Uterus (tissue), 4 donors: ENCODE data around the gene IFNAR2. TPM values are rescaled to one million over a fixed set of nuclear protein-coding genes. Genes with fewer than 3 reads are reported as not detected.

Experiments used
- DNase-seq, 2 donors: peaks; one replicate each; pipeline ENCODE4 v3.0.0-alpha.2; 2019 to 2020
- H3K27ac ChIP-seq, 2 donors: fragments of 200-600 bp; sonication (generic); 1 replicate in 1 of 2; 2 replicates in 1 of 2; pipeline ENCODE4 v1.5.1; 2016 to 2018
- H3K27me3 ChIP-seq, 2 donors: fragments of 200-600 bp; sonication (generic); one replicate each; pipeline ENCODE4 v1.5.1; 2018 to 2019; ENCODE audit warnings: control low read depth in 1 of 2
- H3K36me3 ChIP-seq, 2 donors: fragments of 200-600 bp; sonication (generic); one replicate each; pipeline ENCODE4 v1.5.1; 2019; ENCODE audit warnings: control low read depth in 1 of 2
- H3K4me1 ChIP-seq, 2 donors: fragments of 200-600 bp; sonication (generic); one replicate each; pipeline ENCODE4 v1.5.1; 2018 to 2019; ENCODE audit warnings: control low read depth in 1 of 2
- H3K4me3 ChIP-seq, 2 donors: fragments of 200-600 bp; sonication (generic); 1 replicate in 1 of 2; 2 replicates in 1 of 2; pipeline ENCODE4 v1.5.1; 2018 to 2019; ENCODE audit warnings: mild to moderate bottlenecking in 1 of 2
- H3K9me3 ChIP-seq, 2 donors: fragments of 200-600 bp; sonication (generic); one replicate each; pipeline ENCODE4 v1.5.1; 2019; ENCODE audit warnings: control low read depth in 1 of 2
- CTCF ChIP-seq, 4 experiments: fragments of 200-600 bp in 2 of 4; fragments of 450-650 bp in 2 of 4; sonication (generic) in 2 of 4; IDR thresholded peaks; one replicate each; pipeline ENCODE4 v1.5.1; 2016 to 2019; ENCODE audit warnings: antibody characterized with exemption in 4 of 4, mild to moderate bottlenecking in 2 of 4, moderate library complexity in 1 of 4
- POLR2A ChIP-seq, 2 donors: fragments of 450-650 bp; IDR thresholded peaks; one replicate each; pipeline ENCODE4 v1.6.1; 2016; ENCODE audit warnings: antibody characterized with exemption in 2 of 2, mild to moderate bottlenecking in 1 of 2, moderate library complexity in 1 of 2
- intact Hi-C: fragments of 100-400 bp; cut with DNase I; formaldehyde crosslinking; loops from one replicate; pipeline ENCODE4 v1.15.1; 2023; ENCODE audit warnings: low total_unique reads
- total RNA-seq, 4 donors: library from RNA; depleted of rRNA in 3 of 4; stranded (reverse); fragments of >200 nt in 3 of 4; gene quantifications; one replicate each; pipeline versions ENCODE4 v1.1.0 to v1.2.4, GENCODE V29; 2014 to 2023
- donor health status: DM: yes; HTN: yes; CAD: no.

IFNAR2 gene
- total RNA-seq, 4 donors from 2014 or later: 2.4 to 38.4 (median 24.4) TPM

DNA sequence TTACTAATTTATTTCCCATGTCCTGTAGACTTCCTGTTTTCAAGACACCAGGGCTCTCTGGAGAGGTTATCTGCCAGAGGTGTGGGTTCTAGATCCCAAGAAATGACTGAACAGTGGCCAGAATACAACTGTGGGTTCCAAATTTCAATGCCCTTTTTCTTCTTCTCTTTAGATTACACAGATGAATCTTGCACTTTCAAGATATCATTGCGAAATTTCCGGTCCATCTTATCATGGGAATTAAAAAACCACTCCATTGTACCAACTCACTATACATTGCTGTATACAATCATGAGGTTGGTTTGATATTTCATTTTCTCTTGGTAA is 15.0 kb downstream of the IFNAR2 start:
- intact Hi-C loops: no loop called here
- H3K27ac ChIP-seq: no peak overlapping the region
- no peaks in the 10 kb centered on the region for H3K27me3 ChIP-seq
- H3K9me3 ChIP-seq: no peaks in the 10 kb centered on the region
- no peaks in the 10 kb centered on the region for H3K4me1 ChIP-seq
- no peaks in the 10 kb centered on the region for H3K36me3 ChIP-seq
- no peak for DNase-seq
- H3K4me3 ChIP-seq: no peak overlapping the region
- TF ChIP-seq POLR2A (IDR thresholded peaks at IDR 0.05) (no peak), CTCF (IDR thresholded peaks at IDR 0.05) (no peak)

DNA sequence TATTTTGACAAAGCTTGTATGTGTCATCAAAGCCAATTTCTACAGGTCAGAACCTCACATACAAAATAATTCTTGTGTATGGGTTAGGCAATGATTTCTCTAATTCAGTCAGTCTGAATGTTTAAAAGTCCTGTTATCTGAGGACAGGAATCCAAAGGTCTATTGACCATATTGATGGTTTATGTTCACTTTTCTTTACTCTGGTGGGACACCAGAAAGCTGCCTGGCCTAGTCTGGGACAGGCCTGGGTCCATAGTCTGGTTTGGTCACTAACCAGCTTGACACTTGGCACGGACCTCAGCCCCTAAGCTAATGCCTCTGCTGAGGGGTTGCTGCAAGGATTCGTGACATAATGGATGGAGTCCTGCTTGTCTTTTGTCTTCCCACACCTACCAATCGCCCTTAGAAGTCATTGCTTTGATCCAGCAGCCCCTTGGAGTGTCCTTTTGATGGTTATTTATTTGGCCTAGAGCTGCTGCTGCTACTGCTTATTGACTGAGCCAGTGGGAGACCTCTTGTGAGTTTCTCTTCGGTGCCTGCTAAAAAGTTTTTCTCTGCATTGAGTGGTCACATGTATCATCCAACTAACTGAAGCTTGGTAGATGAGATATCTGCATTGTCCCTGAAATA is 15.7 kb downstream of the IFNAR2 start:
- Histone ChIP-seq H3K27me3 (no peaks in the 10 kb centered on the region), H3K36me3 (no peaks in the 10 kb centered on the region), H3K4me3 (no peak overlapping the region), H3K27ac (no peak overlapping the region), H3K9me3 (no peaks in the 10 kb centered on the region), H3K4me1 (no peaks in the 10 kb centered on the region)
- intact Hi-C loops: no loop called here
- DNase-seq: no peak
- no peak for TF ChIP-seq CTCF (IDR thresholded peaks at IDR 0.05)
- TF ChIP-seq POLR2A (IDR thresholded peaks at IDR 0.05): no peak

GRCh38 chr21:33246506-33246905 is 16.8 kb downstream of the IFNAR2 start:
- TF ChIP-seq POLR2A (IDR thresholded peaks at IDR 0.05): no peak
- no peak for TF ChIP-seq CTCF (IDR thresholded peaks at IDR 0.05)
- no peaks in the 10 kb centered on the region for H3K36me3 ChIP-seq
- H3K4me1 ChIP-seq: no peaks in the 10 kb centered on the region
- DNase-seq: no peak
- H3K27me3 ChIP-seq: no peaks in the 10 kb centered on the region
- intact Hi-C loops: no loop called here
- no peak overlapping the region for H3K4me3 ChIP-seq
- no peak overlapping the region for H3K27ac ChIP-seq
- H3K9me3 ChIP-seq: no peaks in the 10 kb centered on the region

DNA sequence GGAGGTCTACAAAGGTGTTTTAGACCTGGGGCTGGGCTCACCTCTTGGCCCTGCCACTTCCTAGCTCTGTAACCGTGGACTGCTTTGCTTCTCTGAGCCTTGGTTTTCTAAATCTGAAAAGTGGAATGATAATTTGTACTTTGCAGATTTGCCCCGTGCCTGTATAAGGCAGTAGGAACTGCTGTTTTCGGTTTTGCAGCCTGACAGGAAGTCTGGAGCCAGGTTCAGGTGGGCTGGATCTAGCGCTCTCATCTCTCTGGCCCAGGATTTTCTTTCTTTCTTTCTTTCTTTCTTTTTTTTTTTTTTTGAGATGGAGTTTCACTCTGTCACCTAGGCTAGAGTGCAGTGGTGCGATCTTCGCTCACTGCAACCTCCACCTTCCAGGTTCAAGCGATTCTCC is 17.2 kb downstream of the IFNAR2 start:
- TF ChIP-seq CTCF (IDR thresholded peaks at IDR 0.05) (no peak), POLR2A (IDR thresholded peaks at IDR 0.05) (no peak)
- intact Hi-C loops: no loop called here
- Histone ChIP-seq H3K4me1 (no peaks in the 10 kb centered on the region), H3K36me3 (no peaks in the 10 kb centered on the region), H3K27ac (no peak overlapping the region), H3K9me3 (no peaks in the 10 kb centered on the region), H3K27me3 (no peaks in the 10 kb centered on the region), H3K4me3 (no peak overlapping the region)
- DNase-seq: no peak

GRCh38 chr21:33247599-33247998 is 17.9 kb downstream of the IFNAR2 start:
- H3K27me3 ChIP-seq: no peaks in the 10 kb centered on the region
- no peaks in the 10 kb centered on the region for H3K4me1 ChIP-seq
- no peak for DNase-seq
- intact Hi-C loops: no loop called here
- H3K27ac ChIP-seq: no peak overlapping the region
- no peaks in the 10 kb centered on the region for H3K36me3 ChIP-seq
- no peak overlapping the region for H3K4me3 ChIP-seq
- no peak for TF ChIP-seq CTCF (IDR thresholded peaks at IDR 0.05)
- TF ChIP-seq POLR2A (IDR thresholded peaks at IDR 0.05): no peak
- H3K9me3 ChIP-seq: no peaks in the 10 kb centered on the region
